Measurements from ENCODE around the gene TTLL5.

The TTLL5 gene

GRCh38 chr14:75990297-75990696 is 329.3 kb downstream of the TTLL5 start:
- DNase-seq (ENCODE audit: low spot score): no peak

- peak; percentile 35 for DNase-seq (ENCODE audit: low spot score)
Observed at GRCh38 chr14:75991753-75992152, 330.7 kb downstream of the TTLL5 start.

DNA sequence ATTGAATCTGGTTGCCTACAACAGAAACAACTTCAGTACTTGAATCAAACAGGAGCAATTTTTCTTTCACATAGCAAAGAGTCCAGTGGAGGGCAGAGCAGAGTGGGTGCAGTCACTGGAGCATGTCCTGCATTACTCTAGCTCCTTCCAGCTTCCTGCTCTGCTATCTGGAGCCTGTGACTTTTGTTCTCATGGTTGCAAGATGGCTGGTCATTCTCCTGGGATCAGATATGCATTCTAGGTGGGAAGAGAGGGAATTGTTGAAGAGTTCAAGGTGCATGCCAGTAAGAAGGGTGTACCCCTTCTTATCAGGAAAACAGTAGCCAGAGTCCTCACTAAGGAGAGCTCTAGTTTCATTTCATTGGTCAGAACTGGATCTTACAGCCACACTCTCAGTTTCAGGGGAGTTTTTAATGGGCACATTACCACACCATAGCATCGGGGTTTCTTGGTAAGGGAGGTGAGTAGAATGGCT is 332.6 kb downstream of the TTLL5 start:
- DNase-seq (ENCODE audit: low spot score): no peak

GRCh38 chr14:75995372-75996041 is 334.5 kb downstream of the TTLL5 start:
- DNase-seq (ENCODE audit: low spot score): peak; percentile 84

GRCh38 chr14:75996488-75996887 is 335.4 kb downstream of the TTLL5 start:
- no peak for DNase-seq (ENCODE audit: low spot score)

DNA sequence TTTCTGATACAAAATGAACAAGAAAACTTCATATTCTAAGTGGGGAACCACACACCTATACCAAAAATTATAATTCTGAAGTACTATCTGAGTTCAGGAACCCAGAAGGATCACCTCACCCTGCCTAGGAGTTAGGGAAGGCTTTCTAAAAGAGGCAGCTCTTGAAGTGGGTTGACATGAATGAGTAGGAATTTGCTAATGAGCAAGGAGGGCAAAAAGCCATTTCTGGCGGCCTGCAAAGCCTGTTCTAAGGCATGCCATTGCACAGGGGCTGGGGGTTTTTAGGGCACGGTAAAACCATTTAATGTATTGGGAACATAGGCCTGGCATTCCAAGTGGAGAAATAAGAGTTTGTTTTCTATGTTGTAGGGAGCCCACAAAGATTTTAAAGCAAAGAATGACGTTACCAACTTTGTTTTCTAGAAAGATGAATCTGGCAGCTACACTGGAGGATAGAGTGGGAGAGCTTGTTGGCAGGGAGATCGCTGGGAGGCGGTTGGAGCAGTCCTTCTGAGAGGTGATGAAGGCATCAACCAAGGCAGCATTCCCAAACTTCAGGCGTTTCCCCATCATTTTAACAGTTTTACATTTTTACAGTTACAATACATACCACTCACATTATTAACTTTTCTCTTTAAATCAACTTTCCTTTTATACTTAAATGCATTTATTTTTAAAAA is 338.6 kb downstream of the TTLL5 start:
- DNase-seq (ENCODE audit: low spot score): no peak

- DNase-seq (ENCODE audit: low spot score): no peak
Observed at GRCh38 chr14:76002383-76002782, 341.3 kb downstream of the TTLL5 start.

All from AG08395 (cell line).